RWPE1 (cell line): ENCODE measurements around the gene TNXB.

ENCODE experiments used
- CTCF ChIA-PET: fragments of 350-600 bp; sonication (Branson Sonifier 250); formaldehyde crosslinking; extraction: SDS; loops from one replicate; lab custom pipeline; 2021; lab: Yijun Ruan, JAX
- POLR2A ChIA-PET: fragments of 400-600 bp; formaldehyde crosslinking; extraction: SDS; loops from one replicate; lab custom pipeline; 2020; ENCODE audit warnings: antibody characterized with exemption; ENCODE audit not compliant: low non-redundant PET; lab: Yijun Ruan, JAX
- DNase-seq: peaks from one replicate; pipeline ENCODE4 v3.0.0; 2012; ENCODE audit warnings: low spot score
- H3K27ac ChIP-seq: fragments of 450-650 bp; 2 replicates; pipeline ENCODE4 v1.5.1; 2017
- CTCF ChIP-seq: fragments of 450-650 bp; conservative IDR thresholded peaks from 2 replicates; pipeline ENCODE4 v1.5.1; 2017; ENCODE audit warnings: low read depth, mild to moderate bottlenecking

The TNXB gene

GRCh38 chr6:32076321-32076809 is 32.8 kb downstream of the TNXB start:
- ChIA-PET CTCF (interaction anchor here (0.8 kb wide), 1 partner anchor 30 kb away, joined by 3 read pairs; no protein-coding TSS in a partner anchor), POLR2A (interaction anchor here (0.5 kb wide), 1 partner anchor 34 kb away, joined by 4 read pairs; no protein-coding TSS in a partner anchor)
- no peak for TF ChIP-seq CTCF
- H3K27ac ChIP-seq = peak overlapping the region; percentile 78
- peak; percentile 54 for DNase-seq

- ChIA-PET CTCF (interaction anchor here (0.8 kb wide), 1 partner anchor 30 kb away, joined by 3 read pairs; no protein-coding TSS in a partner anchor), POLR2A (interaction anchor here (0.5 kb wide), 1 partner anchor 35 kb away, joined by 4 read pairs; no protein-coding TSS in a partner anchor)
- no peak for TF ChIP-seq CTCF
- H3K27ac ChIP-seq = peak overlapping the region; percentile 78
- DNase-seq = no peak
These were observed 33.4 kb downstream of the TNXB start for GRCh38 chr6:32075781-32076180.

DNA sequence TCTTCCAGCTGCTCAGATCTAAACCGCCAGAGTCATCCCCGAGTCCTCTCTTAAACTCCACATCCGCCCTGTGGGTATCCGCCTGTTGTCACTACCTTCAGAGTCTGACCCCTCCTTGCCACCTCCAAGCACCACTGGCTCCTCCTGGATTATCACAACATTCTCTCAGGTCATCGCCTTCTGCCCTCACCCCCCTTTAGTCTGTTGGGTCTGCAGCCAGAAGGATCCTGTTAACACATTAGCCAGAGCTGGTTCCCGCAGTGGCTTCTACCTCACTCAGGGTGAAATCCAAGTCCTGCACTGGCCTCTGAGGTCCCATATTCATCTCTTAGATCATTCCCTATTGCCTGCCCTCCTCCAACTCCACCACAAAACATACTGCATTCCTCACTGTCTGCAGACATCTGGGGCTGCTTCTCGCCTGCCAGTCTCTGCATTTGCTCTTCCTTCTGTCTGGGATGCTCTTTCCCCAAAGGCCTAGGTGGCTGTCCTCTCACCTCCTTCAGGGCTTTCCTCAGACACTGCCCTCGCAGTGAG is 34.1 kb downstream of the TNXB start:
- H3K27ac ChIP-seq = peak overlapping the region; percentile 78
- POLR2A ChIA-PET = no interaction called here
- CTCF ChIA-PET = no interaction called here
- TF ChIP-seq CTCF = no peak
- DNase-seq = no peak

GRCh38 chr6:32073613-32074012 is 35.5 kb downstream of the TNXB start:
- no peak for DNase-seq
- POLR2A ChIA-PET = no interaction called here
- TF ChIP-seq CTCF = no peak
- CTCF ChIA-PET = interaction anchor here (0.5 to 0.7 kb wide), 2 partner anchors 25 to 69 kb away, joined by 3 to 4 read pairs; no protein-coding TSS in a partner anchor
- no peak overlapping the region for H3K27ac ChIP-seq

GRCh38 chr6:32073101-32073500 is 36.0 kb downstream of the TNXB start:
- peak overlapping the region; percentile 31 for H3K27ac ChIP-seq
- POLR2A ChIA-PET = no interaction called here
- no peak for DNase-seq
- TF ChIP-seq CTCF = no peak
- CTCF ChIA-PET = interaction anchor here (0.5 kb wide), 1 partner anchor 69 kb away, joined by 3 read pairs; no protein-coding TSS in a partner anchor

DNA sequence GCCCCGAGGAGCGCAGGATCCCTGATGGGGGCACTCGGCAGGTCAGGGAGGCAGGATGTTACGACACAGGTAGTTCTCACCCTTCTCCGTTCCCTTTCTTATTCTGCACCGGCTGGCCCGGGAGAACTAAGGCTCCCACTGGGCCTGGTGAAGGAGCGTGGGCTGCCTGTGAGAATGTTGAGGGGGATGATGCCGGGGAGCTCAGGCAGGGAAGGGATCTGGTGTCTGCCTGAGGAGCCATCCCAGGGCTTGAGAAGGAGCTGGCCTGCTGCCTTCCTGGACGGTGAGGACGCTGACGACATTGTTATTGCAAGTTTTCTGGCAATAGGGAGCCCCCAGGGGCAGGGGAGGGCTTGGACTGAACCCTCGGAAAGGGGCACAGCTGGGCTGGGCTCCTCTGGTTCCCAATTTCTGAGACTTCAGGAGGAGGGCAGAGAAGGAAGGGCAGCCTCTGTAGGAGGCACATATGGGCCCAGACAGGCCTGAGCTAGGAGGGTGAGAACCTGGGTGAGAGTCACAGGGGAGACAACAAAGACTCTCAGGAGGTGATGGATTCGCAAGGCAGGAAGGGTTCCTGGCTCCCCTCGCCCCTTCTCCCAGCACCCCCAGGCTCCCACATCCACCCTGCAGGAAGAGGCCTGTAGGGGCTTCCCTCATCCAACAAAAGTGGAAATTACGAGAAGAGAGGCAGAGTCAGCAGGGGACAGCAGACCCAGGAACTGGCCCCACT is 38.2 kb downstream of the TNXB start:
- no peak for TF ChIP-seq CTCF
- no peak for DNase-seq
- CTCF ChIA-PET = interaction anchor here (0.6 to 0.8 kb wide), 2 partner anchors 84 to 239 kb away, joined by 3 to 5 read pairs; no protein-coding TSS in a partner anchor
- H3K27ac ChIP-seq = no peak overlapping the region; the same call in 1 of the 2 replicates
- POLR2A ChIA-PET = no interaction called here
